GM12891 (cell line): ENCODE results near the gene NCKAP5.

Source experiments
- POLR2A ChIP-seq: IDR thresholded peaks from 2 replicates; pipeline ENCODE4 v1.6.1; 2011; ENCODE audit warnings: low read depth, low read length, control low read depth
- POLR2AphosphoS5 ChIP-seq: IDR thresholded peaks from 2 replicates; pipeline ENCODE4 v1.6.1; 2011; ENCODE audit warnings: low read depth, low read length, control low read depth
- SPI1 ChIP-seq: IDR thresholded peaks from 2 replicates; pipeline ENCODE4 v1.6.1; 2011; ENCODE audit warnings: low read depth, low read length, control low read depth
- TAF1 ChIP-seq: IDR thresholded peaks from 2 replicates; pipeline ENCODE4 v1.6.1; 2011; ENCODE audit warnings: low read depth, low read length, control low read depth

DNA sequence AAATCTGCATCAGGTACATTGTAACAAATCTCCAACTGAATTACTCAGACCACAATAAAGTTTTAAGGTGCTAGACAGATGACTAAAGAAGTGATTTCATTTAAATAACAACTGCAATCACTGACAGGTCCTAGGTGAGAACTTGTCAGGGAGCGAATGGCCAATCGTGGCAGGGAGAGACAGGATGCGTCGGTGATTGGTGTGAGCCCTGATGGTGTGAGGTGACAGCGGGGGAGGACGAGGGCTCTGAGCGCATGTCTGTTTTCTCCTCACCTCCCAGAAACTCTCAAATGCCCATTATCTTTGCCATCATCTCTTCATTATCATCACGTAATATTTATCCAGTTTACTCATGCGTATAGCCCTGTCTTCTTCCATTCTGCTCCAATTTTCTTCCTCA, 690.3 kb downstream of the NCKAP5 start:
- TF ChIP-seq POLR2AphosphoS5 (no peak), TAF1 (no peak), POLR2A (no peak), SPI1 (no peak)
